HG03521 (cell line): ENCODE measurements around the gene MOCOS.

Source experiments
- ATAC-seq: cut with Tn5 transposase; IDR thresholded peaks from one replicate; pipeline ENCODE4 v1.9.1; 2021; ENCODE audit warnings: mild to moderate bottlenecking, moderate library complexity; ENCODE audit not compliant: unreplicated experiment

Gene MOCOS

GRCh38 chr18:36176711-36177110 lies 10.6 kb upstream of the MOCOS start:
- no peak for ATAC-seq

- ATAC-seq: no peak
Measured at GRCh38 chr18:36177913-36178312, 9.4 kb upstream of the MOCOS start.

GRCh38 chr18:36179562-36180355 lies 7.5 kb upstream of the MOCOS start:
- ATAC-seq: no peak

GRCh38 chr18:36181441-36181840 lies 5.9 kb upstream of the MOCOS start:
- ATAC-seq: no peak

- ATAC-seq: no peak
Measured at GRCh38 chr18:36181898-36182506, 5.3 kb upstream of the MOCOS start.

GRCh38 chr18:36183033-36183432 lies 4.3 kb upstream of the MOCOS start:
- ATAC-seq: no peak

GRCh38 chr18:36183987-36184386 lies 3.3 kb upstream of the MOCOS start:
- ATAC-seq: no peak

GRCh38 chr18:36185157-36185556 lies 2.1 kb upstream of the MOCOS start:
- ATAC-seq: no peak

- ATAC-seq: no peak
Measured at GRCh38 chr18:36185901-36186460, 1.3 kb upstream of the MOCOS start.

GRCh38 chr18:36186461-36187192 lies 670 bp upstream of the MOCOS start:
- no peak for ATAC-seq

- ATAC-seq: no peak
Measured at GRCh38 chr18:36187826-36188721, 777 bp downstream of the MOCOS start.

GRCh38 chr18:36188916-36189315 lies 1.6 kb downstream of the MOCOS start:
- no peak for ATAC-seq

- ATAC-seq: no peak
Measured at GRCh38 chr18:36189486-36189885, 2.2 kb downstream of the MOCOS start.

GRCh38 chr18:36191286-36191685 lies 4.0 kb downstream of the MOCOS start:
- ATAC-seq: no peak

- ATAC-seq: no peak
Measured at GRCh38 chr18:36191711-36192110, 4.4 kb downstream of the MOCOS start.

- ATAC-seq: no peak
Measured at GRCh38 chr18:36194600-36195315, 7.5 kb downstream of the MOCOS start.

- no peak for ATAC-seq
Measured at GRCh38 chr18:36195427-36196122, 8.3 kb downstream of the MOCOS start.

GRCh38 chr18:36196238-36196995 lies 9.1 kb downstream of the MOCOS start:
- no peak for ATAC-seq
